ENCODE results near the gene COX7A2L. TPM values are rescaled to one million over a fixed set of nuclear protein-coding genes. Genes with fewer than 3 reads are reported as not detected.

Gene COX7A2L
- total and polyA plus RNA-seq, 2 experiments from 2014 or later: 112 to 149 TPM

- TF ChIP-seq, protein P1, sequence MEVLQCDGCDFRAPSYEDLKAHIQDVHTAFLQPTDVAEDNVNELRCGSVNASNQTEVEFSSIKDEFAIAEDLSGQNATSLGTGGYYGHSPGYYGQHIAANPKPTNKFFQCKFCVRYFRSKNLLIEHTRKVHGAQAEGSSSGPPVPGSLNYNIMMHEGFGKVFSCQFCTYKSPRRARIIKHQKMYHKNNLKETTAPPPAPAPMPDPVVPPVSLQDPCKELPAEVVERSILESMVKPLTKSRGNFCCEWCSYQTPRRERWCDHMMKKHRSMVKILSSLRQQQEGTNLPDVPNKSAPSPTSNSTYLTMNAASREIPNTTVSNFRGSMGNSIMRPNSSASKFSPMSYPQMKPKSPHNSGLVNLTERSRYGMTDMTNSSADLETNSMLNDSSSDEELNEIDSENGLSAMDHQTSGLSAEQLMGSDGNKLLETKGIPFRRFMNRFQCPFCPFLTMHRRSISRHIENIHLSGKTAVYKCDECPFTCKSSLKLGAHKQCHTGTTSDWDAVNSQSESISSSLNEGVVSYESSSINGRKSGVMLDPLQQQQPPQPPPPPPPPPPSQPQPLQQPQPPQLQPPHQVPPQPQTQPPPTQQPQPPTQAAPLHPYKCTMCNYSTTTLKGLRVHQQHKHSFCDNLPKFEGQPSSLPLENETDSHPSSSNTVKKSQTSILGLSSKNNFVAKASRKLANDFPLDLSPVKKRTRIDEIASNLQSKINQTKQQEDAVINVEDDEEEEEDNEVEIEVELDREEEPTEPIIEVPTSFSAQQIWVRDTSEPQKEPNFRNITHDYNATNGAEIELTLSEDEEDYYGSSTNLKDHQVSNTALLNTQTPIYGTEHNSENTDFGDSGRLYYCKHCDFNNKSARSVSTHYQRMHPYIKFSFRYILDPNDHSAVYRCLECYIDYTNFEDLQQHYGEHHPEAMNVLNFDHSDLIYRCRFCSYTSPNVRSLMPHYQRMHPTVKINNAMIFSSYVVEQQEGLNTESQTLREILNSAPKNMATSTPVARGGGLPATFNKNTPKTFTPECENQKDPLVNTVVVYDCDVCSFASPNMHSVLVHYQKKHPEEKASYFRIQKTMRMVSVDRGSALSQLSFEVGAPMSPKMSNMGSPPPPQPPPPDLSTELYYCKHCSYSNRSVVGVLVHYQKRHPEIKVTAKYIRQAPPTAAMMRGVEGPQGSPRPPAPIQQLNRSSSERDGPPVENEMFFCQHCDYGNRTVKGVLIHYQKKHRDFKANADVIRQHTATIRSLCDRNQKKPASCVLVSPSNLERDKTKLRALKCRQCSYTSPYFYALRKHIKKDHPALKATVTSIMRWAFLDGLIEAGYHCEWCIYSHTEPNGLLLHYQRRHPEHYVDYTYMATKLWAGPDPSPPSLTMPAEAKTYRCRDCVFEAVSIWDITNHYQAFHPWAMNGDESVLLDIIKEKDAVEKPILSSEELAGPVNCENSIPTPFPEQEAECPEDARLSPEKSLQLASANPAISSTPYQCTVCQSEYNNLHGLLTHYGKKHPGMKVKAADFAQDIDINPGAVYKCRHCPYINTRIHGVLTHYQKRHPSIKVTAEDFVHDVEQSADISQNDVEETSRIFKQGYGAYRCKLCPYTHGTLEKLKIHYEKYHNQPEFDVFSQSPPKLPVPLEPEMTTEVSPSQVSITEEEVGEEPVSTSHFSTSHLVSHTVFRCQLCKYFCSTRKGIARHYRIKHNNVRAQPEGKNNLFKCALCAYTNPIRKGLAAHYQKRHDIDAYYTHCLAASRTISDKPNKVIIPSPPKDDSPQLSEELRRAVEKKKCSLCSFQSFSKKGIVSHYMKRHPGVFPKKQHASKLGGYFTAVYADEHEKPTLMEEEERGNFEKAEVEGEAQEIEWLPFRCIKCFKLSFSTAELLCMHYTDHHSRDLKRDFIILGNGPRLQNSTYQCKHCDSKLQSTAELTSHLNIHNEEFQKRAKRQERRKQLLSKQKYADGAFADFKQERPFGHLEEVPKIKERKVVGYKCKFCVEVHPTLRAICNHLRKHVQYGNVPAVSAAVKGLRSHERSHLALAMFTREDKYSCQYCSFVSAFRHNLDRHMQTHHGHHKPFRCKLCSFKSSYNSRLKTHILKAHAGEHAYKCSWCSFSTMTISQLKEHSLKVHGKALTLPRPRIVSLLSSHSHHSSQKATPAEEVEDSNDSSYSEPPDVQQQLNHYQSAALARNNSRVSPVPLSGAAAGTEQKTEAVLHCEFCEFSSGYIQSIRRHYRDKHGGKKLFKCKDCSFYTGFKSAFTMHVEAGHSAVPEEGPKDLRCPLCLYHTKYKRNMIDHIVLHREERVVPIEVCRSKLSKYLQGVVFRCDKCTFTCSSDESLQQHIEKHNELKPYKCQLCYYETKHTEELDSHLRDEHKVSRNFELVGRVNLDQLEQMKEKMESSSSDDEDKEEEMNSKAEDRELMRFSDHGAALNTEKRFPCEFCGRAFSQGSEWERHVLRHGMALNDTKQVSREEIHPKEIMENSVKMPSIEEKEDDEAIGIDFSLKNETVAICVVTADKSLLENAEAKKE (CRISPR knock-in tag; IDR thresholded peaks at IDR 0.05): no peak
- TF ChIP-seq ZNF331 (CRISPR knock-in tag; IDR thresholded peaks at IDR 0.05; ENCODE audit: low read depth): no peak
- TF ChIP-seq STAT1 (IDR thresholded peaks at IDR 0.05; ENCODE audit: unreplicated experiment): no peak
- TF ChIP-seq, protein P2, sequence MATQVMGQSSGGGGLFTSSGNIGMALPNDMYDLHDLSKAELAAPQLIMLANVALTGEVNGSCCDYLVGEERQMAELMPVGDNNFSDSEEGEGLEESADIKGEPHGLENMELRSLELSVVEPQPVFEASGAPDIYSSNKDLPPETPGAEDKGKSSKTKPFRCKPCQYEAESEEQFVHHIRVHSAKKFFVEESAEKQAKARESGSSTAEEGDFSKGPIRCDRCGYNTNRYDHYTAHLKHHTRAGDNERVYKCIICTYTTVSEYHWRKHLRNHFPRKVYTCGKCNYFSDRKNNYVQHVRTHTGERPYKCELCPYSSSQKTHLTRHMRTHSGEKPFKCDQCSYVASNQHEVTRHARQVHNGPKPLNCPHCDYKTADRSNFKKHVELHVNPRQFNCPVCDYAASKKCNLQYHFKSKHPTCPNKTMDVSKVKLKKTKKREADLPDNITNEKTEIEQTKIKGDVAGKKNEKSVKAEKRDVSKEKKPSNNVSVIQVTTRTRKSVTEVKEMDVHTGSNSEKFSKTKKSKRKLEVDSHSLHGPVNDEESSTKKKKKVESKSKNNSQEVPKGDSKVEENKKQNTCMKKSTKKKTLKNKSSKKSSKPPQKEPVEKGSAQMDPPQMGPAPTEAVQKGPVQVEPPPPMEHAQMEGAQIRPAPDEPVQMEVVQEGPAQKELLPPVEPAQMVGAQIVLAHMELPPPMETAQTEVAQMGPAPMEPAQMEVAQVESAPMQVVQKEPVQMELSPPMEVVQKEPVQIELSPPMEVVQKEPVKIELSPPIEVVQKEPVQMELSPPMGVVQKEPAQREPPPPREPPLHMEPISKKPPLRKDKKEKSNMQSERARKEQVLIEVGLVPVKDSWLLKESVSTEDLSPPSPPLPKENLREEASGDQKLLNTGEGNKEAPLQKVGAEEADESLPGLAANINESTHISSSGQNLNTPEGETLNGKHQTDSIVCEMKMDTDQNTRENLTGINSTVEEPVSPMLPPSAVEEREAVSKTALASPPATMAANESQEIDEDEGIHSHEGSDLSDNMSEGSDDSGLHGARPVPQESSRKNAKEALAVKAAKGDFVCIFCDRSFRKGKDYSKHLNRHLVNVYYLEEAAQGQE (IDR thresholded peaks at IDR 0.05; ENCODE audit: unreplicated experiment): no peak
These were observed 43.1 kb downstream of the COX7A2L start (continued) for GRCh38 chr2:42317945-42318344.

DNA sequence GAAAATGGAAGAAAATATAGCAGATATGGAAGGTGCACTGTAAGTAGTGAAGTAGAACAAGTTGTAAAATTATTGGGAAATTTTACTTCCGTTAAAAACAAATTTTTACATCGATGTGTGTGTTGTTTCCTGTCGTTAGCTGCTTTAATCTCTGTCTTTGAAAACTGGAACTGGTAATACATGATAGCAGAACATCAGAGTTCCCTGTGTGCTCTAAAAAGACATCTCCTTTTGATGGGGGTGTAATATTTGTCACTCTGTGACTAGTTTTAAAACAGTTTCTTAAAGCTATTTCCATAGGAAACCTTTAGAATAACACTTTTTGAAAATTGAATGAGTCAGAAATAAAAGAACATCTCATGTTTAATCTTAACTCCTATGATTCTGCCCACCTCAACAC lies 43.5 kb downstream of the COX7A2L start:
- no peak overlapping the region for H3K27ac Mint-ChIP-seq
- H3K79me2 ChIP-seq (replicated peaks; ENCODE audit: insufficient read depth): no peaks in the 10 kb centered on the region
- no peak overlapping the region for H3K4me3 Mint-ChIP-seq
- no peaks in the 10 kb centered on the region for H3K9me3 Mint-ChIP-seq
- no peak overlapping the region for H3K4me2 ChIP-seq
- H3K9me2 ChIP-seq (ENCODE audit: insufficient read depth): no peaks in the 10 kb centered on the region
- no peaks in the 10 kb centered on the region for H3K36me3 ChIP-seq (ENCODE audit: insufficient read depth)
- H4K20me1 ChIP-seq (replicated peaks; ENCODE audit: insufficient read depth): no peaks in the 10 kb centered on the region
- no peaks in the 10 kb centered on the region for H3F3A ChIP-seq (replicated peaks; ENCODE audit: low read depth)
- no peaks in the 10 kb centered on the region for H3K27me3 Mint-ChIP-seq (ENCODE audit: insufficient read depth, low read depth, poor library complexity)
- no peaks in the 10 kb centered on the region for H3K4me1 Mint-ChIP-seq
- H3K4me1 ChIP-seq (ENCODE audit: insufficient read depth): no peaks in the 10 kb centered on the region
- no peak for TF ChIP-seq POLR2AphosphoS5 (IDR thresholded peaks at IDR 0.05; ENCODE audit: low read depth)
- TF ChIP-seq JUNB (IDR thresholded peaks at IDR 0.05; ENCODE audit: unreplicated experiment): no peak
- no peaks in the 10 kb centered on the region for H3K27me3 ChIP-seq (ENCODE audit: insufficient read depth)
- ATAC-seq (no peak), DNase-seq (ENCODE audit: low spot score) (no peak)
- no peak overlapping the region for H3K4me3 ChIP-seq
- H3K27ac ChIP-seq (ENCODE audit: low read depth): no peak overlapping the region
- no peak overlapping the region for H2AFZ ChIP-seq
- peaks cover 38% of the 10 kb centered on the region for H3K36me3 Mint-ChIP-seq (ENCODE audit: low read depth)
